ENCODE results near the gene ZNF777. TPM values are rescaled to one million over a fixed set of nuclear protein-coding genes. Genes with fewer than 3 reads are reported as not detected.

Gene ZNF777
- polyA plus RNA-seq, 3 donors = 0.13 to 2.0 (median 0.25) TPM

- no peak overlapping the region for H3K9ac ChIP-seq (ENCODE audit: insufficient read depth, low read length, poor library complexity, severe bottlenecking)
- Mint-ChIP-seq H3K4me1 (no peaks in the 10 kb centered on the region), H3K27me3 (ENCODE audit: low read depth in 3 of 3) (no peaks in the 10 kb centered on the region), H3K27ac (no peak overlapping the region), H3K4me3 (no peak overlapping the region), H3K36me3 (peaks cover 48 to 57% of the 10 kb centered on the region in 2 donors), H3K9me3 (peaks cover 4 to 14% (median 12%) of the 10 kb centered on the region in 7 donors)
- H3K4me2 ChIP-seq (replicated peaks; ENCODE audit: extremely low read depth, low read length, poor library complexity, severe bottlenecking) = no peak overlapping the region
- H3K9me3 ChIP-seq (replicated peaks in 1 of 2; ENCODE audit: control insufficient read depth in 1 of 2, insufficient read depth in 1 of 2, low read length in 2 of 2) = peaks cover 14% of the 10 kb centered on the region in 2 donors
- no peaks in the 10 kb centered on the region for H3K4me1 ChIP-seq (ENCODE audit: control insufficient read depth in 1 of 2, insufficient read depth in 2 of 2, low read length in 2 of 2)
- H3K4me3 ChIP-seq (replicated peaks in 1 of 3; ENCODE audit: low read depth in 2 of 3, low read length in 3 of 3) = no peak overlapping the region
- no peak for TF ChIP-seq CTCF (IDR thresholded peaks at IDR 0.05)
- intact Hi-C loops (cut with micrococcal nuclease) = no loop called here
- no peak overlapping the region for H3K27ac ChIP-seq (ENCODE audit: low read depth in 1 of 2, low read length in 2 of 2)
- over 99% methylated on average over 52 of the region's 53 CpGs for WGBS (ENCODE audit: insufficient coverage)
- H4K20me1 ChIP-seq (ENCODE audit: insufficient read depth, low read length) = no peaks in the 10 kb centered on the region
- no peak overlapping the region for H2AFZ ChIP-seq (ENCODE audit: insufficient read depth, low read depth, low read length, poor library complexity, severe bottlenecking)
- H3K27me3 ChIP-seq (ENCODE audit: control insufficient read depth in 2 of 2, insufficient read depth in 2 of 2, low read length in 2 of 2) = no peaks in the 10 kb centered on the region
- H3K36me3 ChIP-seq (replicated peaks in 1 of 2; ENCODE audit: control insufficient read depth in 1 of 2, insufficient read depth in 2 of 2, low read length in 2 of 2) = peaks cover 27 to 60% of the 10 kb centered on the region in 2 donors
- DNase-seq = no peak
- H3K79me2 ChIP-seq (ENCODE audit: insufficient read depth, low read length) = no peaks in the 10 kb centered on the region
These were observed 28.7 kb downstream of the ZNF777 start for GRCh38 chr7:149432121-149432691.

DNA sequence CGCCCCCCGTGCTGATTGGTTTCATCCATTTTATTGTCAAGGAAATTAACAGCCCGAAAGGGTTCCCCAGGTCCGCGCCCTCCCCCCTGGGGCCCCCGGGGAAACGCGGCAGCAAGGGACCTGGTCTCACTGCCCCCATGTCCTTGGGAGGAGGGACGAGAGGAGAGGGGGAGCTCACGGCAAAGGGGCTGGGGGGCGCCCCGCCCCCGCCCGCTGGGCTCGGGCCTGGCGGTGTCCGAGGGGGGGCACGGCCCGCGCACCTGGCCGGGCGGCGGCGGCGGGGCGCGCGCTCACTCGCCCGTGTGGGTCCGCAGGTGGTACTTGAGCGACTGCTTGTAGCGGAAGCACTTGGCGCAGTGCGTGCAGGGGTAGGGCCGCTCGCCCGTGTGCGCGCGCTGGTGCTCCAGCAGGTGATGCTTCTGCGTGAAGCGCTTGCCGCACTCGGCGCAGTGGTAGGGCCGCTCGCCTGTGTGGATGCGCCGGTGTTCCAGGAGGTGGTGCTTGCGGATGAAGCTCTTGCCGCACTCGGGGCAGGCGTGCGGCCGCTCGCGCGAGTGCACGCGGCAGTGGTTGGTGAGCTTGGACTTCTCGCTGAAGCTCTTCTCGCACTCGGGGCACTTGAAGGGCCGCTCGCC lies 29.3 kb downstream of the ZNF777 start:
- peaks cover 4 to 14% (median 12%) of the 10 kb centered on the region in 7 donors for H3K9me3 Mint-ChIP-seq
- no peak for TF ChIP-seq CTCF (IDR thresholded peaks at IDR 0.05)
- no peaks in the 10 kb centered on the region for H3K27me3 ChIP-seq (ENCODE audit: control insufficient read depth in 2 of 2, insufficient read depth in 2 of 2, low read length in 2 of 2)
- no peaks in the 10 kb centered on the region for H3K4me1 ChIP-seq (ENCODE audit: control insufficient read depth in 1 of 2, insufficient read depth in 2 of 2, low read length in 2 of 2)
- peaks cover 45 to 56% of the 10 kb centered on the region in 2 donors for H3K36me3 Mint-ChIP-seq
- H2AFZ ChIP-seq (ENCODE audit: insufficient read depth, low read depth, low read length, poor library complexity, severe bottlenecking) = no peak overlapping the region
- peaks cover 14% of the 10 kb centered on the region in 2 donors for H3K9me3 ChIP-seq (replicated peaks in 1 of 2; ENCODE audit: control insufficient read depth in 1 of 2, insufficient read depth in 1 of 2, low read length in 2 of 2)
- WGBS (ENCODE audit: insufficient coverage) = 98% methylated on average over 63 of the region's 66 CpGs
- no peaks in the 10 kb centered on the region for H3K4me1 Mint-ChIP-seq
- intact Hi-C loops (cut with micrococcal nuclease) = no loop called here
- peaks cover 25 to 54% of the 10 kb centered on the region in 2 donors for H3K36me3 ChIP-seq (replicated peaks in 1 of 2; ENCODE audit: control insufficient read depth in 1 of 2, insufficient read depth in 2 of 2, low read length in 2 of 2)
- H3K9ac ChIP-seq (ENCODE audit: insufficient read depth, low read length, poor library complexity, severe bottlenecking) = no peak overlapping the region
- H3K27ac ChIP-seq (ENCODE audit: low read depth in 1 of 2, low read length in 2 of 2) = no peak overlapping the region
- H3K4me3 ChIP-seq (replicated peaks in 1 of 3; ENCODE audit: low read depth in 2 of 3, low read length in 3 of 3) = no peak overlapping the region
- H3K27me3 Mint-ChIP-seq (ENCODE audit: low read depth in 3 of 3) = no peaks in the 10 kb centered on the region
- DNase-seq = no peak
- H3K27ac Mint-ChIP-seq = no peak overlapping the region
- H3K4me3 Mint-ChIP-seq = no peak overlapping the region
- H4K20me1 ChIP-seq (ENCODE audit: insufficient read depth, low read length) = no peaks in the 10 kb centered on the region
- H3K79me2 ChIP-seq (ENCODE audit: insufficient read depth, low read length) = no peaks in the 10 kb centered on the region
- H3K4me2 ChIP-seq (replicated peaks; ENCODE audit: extremely low read depth, low read length, poor library complexity, severe bottlenecking) = no peak overlapping the region
